GM21529 (cell line): Measurements from ENCODE around the gene PEX10.
A peak's percentile ranks its signal among the peaks of the same experiment; 100 is the strongest.
"Not testable (repeated sequence)": the region's sequence is repeated elsewhere in the genome, so short reads cannot be mapped to it uniquely, and the experiment has no call there.

ENCODE experiments used
- ATAC-seq: cut with Tn5 transposase; IDR thresholded peaks from one replicate; pipeline ENCODE4 v1.9.1; 2021; ENCODE audit not compliant: unreplicated experiment

The PEX10 gene

GRCh38 chr1:2412395-2412772 lies at the start of gene PEX10:
Gene PEX10 (minus strand): TSS chr1:2412564. CDS start chr1:2412502, 62 bp downstream.
- peak; percentile 76 for ATAC-seq

GRCh38 chr1:2460996-2461751 lies 48.8 kb upstream of the PEX10 start:
- ATAC-seq: no peak

- ATAC-seq: no peak
Measured at GRCh38 chr1:2460203-2460602, 47.8 kb upstream of the PEX10 start.

GRCh38 chr1:2459757-2460156 lies 47.4 kb upstream of the PEX10 start:
- ATAC-seq: no peak

GRCh38 chr1:2459102-2459753 lies 46.9 kb upstream of the PEX10 start:
- not testable (repeated sequence) for ATAC-seq

- ATAC-seq: no peak
Measured at GRCh38 chr1:2458687-2459086, 46.3 kb upstream of the PEX10 start.

- ATAC-seq: no peak
Measured at GRCh38 chr1:2457444-2457843, 45.1 kb upstream of the PEX10 start.

- no peak for ATAC-seq
Measured at GRCh38 chr1:2455757-2456156, 43.4 kb upstream of the PEX10 start.

- ATAC-seq: no peak
Measured at GRCh38 chr1:2454227-2454626, 41.9 kb upstream of the PEX10 start.

- ATAC-seq: no peak
Measured at GRCh38 chr1:2452932-2453315, 40.6 kb upstream of the PEX10 start.

- no peak for ATAC-seq
Measured at GRCh38 chr1:2452201-2452931, 40.0 kb upstream of the PEX10 start.

- ATAC-seq: no peak
Measured at GRCh38 chr1:2451741-2452140, 39.4 kb upstream of the PEX10 start.

GRCh38 chr1:2449636-2450454 lies 37.5 kb upstream of the PEX10 start:
- no peak for ATAC-seq

- ATAC-seq: no peak
Measured at GRCh38 chr1:2448098-2448445, 35.7 kb upstream of the PEX10 start.

GRCh38 chr1:2447276-2448097 lies 35.1 kb upstream of the PEX10 start:
- no peak for ATAC-seq

GRCh38 chr1:2446861-2447260 lies 34.5 kb upstream of the PEX10 start:
- ATAC-seq: no peak

- ATAC-seq: no peak
Measured at GRCh38 chr1:2446394-2446793, 34.0 kb upstream of the PEX10 start.

- ATAC-seq: no peak
Measured at GRCh38 chr1:2445823-2446215, 33.5 kb upstream of the PEX10 start.

GRCh38 chr1:2445162-2445822 lies 32.9 kb upstream of the PEX10 start:
- ATAC-seq: no peak

- no peak for ATAC-seq
Measured at GRCh38 chr1:2444138-2444591, 31.8 kb upstream of the PEX10 start.
